Left colon (tissue), 2 donors: ENCODE data around the gene YRDC. TPM values are rescaled to one million over a fixed set of nuclear protein-coding genes. Genes with fewer than 3 reads are reported as not detected.
"Not testable (repeated sequence)": the region's sequence is repeated elsewhere in the genome, so short reads cannot be mapped to it uniquely, and the experiment has no call there.

ENCODE experiments used
- ATAC-seq: fragments of 200-7000 bp; cut with Tn5 transposase; one replicate; pipeline ENCODE4 v1.9.1; 2020; ENCODE audit warnings: mild to moderate bottlenecking, moderate library complexity
- DNase-seq, 2 donors: peaks; one replicate each; pipeline ENCODE4 v3.0.0-alpha.2; 2020
- intact Hi-C, 2 donors: fragments of 100-400 bp; cut with DNase I in 1 of 2; cut with micrococcal nuclease in 1 of 2; formaldehyde crosslinking; loops; one replicate each; pipeline versions ENCODE4 v1.11.2 to v1.14.0; 2022; cut with DNase I, micrococcal nuclease
- total RNA-seq, 2 donors: library from RNA; stranded (reverse); fragmentation: NEBNext Ultra II Directional; extraction: Animal tissue kit (Norgen Biotek cat#: 25700); gene quantifications; one replicate each; pipeline ENCODE4 v1.2.1, GENCODE V29; 2021
- donor health status: DM: no; HTN: no; CAD: no.
- donor health status: DM: yes; HTN: yes; CAD: no.

The YRDC gene
- total RNA-seq, 2 donors from 2014 or later = 12.3 to 15.1 TPM

GRCh38 chr1:37792943-37793686 is 14.9 kb downstream of the YRDC start:
- intact Hi-C loops = no loop called here
- ATAC-seq = no peak
- DNase-seq = peak in 1 of 2 donors; percentile 21

- intact Hi-C loops = no loop called here
- ATAC-seq (no peak), DNase-seq (no peak)
Measured at GRCh38 chr1:37782491-37782890, 25.5 kb downstream of the YRDC start.

DNA sequence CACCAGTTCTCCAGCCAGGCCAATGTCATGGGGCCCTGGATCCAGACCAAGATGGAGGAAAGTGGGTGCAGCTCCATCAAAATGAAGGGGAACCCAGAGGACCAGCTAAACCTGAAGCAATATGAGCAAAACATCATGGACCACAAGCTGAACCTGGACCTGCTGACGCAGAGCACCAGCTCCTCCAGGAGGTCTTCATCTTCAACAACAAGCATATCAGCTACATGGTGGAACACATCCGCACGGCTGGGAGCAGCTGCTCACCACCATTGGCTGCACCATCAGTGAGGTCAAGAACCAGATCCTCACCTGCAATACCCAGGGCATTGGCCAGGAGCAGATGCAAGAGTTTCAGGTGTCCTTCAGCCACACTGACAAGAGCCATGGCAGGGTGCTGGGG is 29.4 kb downstream of the YRDC start:
- ATAC-seq = no peak
- intact Hi-C loops = no loop called here
- no peak for DNase-seq

DNA sequence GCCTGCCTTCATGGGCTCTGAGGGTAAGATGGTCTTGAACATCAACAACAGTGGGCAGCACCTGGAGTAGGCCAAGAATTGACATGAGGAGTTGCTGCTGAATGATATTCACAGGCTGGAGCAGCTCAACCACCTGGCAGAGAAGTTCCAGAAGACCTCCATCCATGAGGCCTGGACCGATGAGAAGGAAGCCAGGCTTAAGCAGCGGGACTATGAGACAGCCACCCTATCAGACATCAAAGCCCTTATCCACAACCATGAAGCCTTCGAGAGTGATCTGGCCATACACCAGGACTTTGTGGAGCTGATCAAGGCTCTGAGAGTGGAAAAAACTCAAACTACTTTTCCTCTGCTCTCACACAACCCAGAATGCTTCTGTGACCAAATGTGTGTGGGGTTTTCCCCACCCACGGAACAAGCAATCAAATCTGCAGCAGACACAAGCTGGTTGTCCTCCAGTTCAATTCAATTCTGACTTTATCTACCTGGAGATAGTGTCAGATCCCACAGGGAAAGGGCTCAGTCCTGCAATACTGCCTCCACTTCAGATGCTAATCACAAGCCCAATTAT is 31.0 kb downstream of the YRDC start:
- DNase-seq = no peak
- intact Hi-C loops = no loop called here
- ATAC-seq = no peak

- DNase-seq, ATAC-seq, intact Hi-C loops: not testable (repeated sequence)
Measured at GRCh38 chr1:37771440-37771839, 36.6 kb downstream of the YRDC start.

- no peak for ATAC-seq
- intact Hi-C loops = no loop called here
Measured at GRCh38 chr1:37767488-37767887, 40.5 kb downstream of the YRDC start.

DNA sequence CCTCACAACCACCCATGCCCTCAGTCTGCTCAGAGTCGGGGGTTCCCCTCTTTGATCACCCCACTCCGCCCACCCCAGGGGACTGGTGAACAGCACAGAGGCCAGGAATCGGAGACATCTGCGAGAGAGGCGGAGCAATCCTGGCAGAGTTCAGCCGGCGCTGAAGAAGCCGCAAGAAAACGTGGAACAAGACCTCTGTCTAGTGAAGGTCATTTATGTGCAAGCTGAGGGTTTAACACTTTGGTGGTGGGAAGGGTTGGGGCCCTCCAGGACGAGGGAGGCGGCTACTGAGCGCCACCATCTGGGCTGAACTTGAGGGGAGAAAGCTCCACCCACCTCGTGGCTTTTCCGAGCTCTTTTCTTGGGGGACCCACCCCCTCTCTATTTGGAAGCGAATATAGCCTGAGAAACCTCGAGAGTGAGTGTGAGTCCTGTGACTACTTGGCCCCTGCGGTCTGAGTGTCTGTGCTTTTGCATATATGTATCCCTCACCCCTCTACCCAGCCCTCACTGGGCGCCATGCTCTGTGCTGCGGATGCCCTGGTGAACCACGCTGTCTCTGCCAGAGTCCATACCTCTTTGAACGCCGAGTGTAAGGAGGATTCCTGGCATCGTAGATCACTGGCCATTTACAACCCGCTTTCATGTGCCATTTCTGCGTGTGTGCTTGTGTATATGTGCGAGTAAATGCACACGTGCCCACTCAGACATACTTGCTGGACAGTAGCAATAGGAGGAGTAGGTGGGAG is 41.9 kb downstream of the YRDC start:
- ATAC-seq = peak; percentile 45
- intact Hi-C loops = no loop called here
- DNase-seq = no peak

More at GRCh38 chr1:37767488-37767887, 40.5 kb downstream of the YRDC start:
- DNase-seq = no peak

DNA sequence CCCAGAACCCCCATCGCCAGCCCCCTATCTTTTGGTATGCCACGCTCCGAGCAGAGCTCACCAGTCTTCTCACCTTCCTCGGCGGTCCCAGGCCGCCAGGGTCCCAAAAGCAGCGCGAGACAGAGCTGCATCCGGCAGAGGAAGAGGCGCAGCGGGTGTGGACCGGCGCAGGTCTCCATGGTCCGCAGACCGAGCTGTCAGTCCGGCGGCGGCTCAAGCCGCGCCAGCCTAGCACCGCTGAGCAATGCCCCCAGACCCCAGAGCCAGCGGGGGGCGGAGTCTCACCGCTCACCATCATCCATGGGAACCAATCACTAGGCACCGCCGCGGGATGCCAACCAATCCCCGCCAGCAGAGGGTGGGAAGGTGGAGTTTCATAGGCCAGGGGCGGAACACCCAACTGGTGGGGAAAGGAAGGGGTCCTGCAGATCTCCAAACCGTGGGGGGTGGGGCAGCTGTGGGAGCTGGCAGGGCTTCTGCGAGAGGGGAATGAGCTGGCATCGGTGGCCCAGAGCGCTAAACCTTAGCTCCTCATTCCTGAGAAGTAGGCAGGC is 43.0 kb downstream of the YRDC start, which contains the start of gene EPHA10:
Gene EPHA10, minus strand, starts transcription at position 233 of the 554 bp plus-strand sequence. Its CDS starts 54 bp downstream, at position 179.
- ATAC-seq (peak; percentile 26), DNase-seq (no peak)
- intact Hi-C loops = no loop called here

DNA sequence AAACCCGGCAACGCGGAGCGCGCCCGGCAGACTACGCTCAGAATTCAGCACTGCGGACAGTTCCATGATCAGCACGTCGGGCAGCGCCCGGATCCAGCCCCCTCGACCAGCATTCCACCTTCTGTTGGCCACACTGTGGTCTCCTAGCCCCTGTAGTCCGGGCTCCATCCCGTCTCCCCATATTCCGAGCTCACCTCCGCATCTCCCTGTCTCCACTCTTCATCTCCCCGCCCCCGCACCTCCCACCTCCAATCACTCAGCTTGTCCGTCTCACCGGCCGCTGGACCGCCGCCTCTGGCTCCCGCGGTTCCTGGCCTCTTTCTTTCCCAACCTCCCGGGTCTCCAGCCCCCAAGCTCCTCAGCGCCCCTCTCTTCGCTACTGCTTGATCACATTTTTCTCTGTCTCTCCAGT is 43.6 kb downstream of the YRDC start:
- ATAC-seq (peak; percentile 71), DNase-seq (peak in 1 of 2 donors; percentile 53)
- intact Hi-C loops = no loop called here

GRCh38 chr1:37763791-37764413 is 44.1 kb downstream of the YRDC start:
- intact Hi-C loops = no loop called here
- DNase-seq (no peak), ATAC-seq (no peak)

GRCh38 chr1:37762516-37762915 is 45.5 kb downstream of the YRDC start:
- ATAC-seq = no peak
- no peak for DNase-seq
- intact Hi-C loops = no loop called here

DNA sequence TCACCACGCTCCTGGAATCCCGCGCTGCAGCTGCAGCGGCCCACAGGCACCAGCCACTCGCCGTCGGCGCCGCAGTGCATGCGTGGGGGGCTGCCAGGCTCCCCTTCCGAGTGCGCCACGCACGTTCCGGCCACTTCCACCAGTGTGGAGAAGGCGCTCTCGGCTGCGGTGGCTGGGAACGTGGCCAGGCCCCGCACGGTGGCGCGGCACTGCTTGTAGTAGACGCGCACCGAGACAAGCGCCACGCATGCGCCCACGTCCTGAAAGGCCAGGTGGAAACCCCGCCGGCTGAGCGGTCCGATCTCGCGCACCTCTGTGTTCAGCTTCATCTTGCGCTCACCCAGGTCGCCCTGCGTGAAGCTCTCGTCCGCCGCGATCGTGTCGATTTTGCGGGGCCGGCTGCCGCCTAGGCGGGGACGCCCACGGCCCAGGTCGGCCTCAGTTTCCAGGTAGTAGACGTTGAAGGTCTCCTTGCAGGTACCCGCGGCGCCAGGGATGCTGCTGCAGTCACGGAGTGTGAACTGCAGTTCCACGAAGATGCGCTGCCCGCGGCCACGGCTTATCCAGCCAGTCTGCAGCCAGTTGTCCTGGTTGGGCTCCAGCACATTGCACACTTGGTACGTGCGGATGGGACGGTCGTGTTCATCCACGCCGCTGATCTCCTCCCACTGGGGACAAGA is 46.5 kb downstream of the YRDC start:
- no peak for DNase-seq
- no peak for ATAC-seq
- intact Hi-C loops = no loop called here

DNA sequence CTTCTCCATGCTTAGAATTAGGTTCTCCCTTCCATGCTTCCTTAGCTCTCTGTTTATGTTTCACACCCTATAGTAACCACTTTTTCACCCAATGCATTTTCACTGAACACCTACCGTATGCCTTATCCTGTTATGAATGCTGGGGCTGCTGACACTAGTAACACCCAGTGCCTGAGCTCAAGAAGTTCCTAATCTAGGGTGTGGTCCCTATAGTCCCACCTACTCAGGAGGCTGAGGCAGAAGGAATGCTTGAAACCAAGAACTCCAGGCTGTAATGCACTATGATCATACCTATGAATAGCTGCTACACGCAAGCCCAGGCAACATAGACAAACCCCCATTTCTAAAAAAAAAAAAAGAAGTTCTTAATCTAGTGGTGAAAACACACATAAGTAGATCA is 48.6 kb downstream of the YRDC start:
- ATAC-seq (no peak), DNase-seq (no peak)
- intact Hi-C loops = no loop called here

DNA sequence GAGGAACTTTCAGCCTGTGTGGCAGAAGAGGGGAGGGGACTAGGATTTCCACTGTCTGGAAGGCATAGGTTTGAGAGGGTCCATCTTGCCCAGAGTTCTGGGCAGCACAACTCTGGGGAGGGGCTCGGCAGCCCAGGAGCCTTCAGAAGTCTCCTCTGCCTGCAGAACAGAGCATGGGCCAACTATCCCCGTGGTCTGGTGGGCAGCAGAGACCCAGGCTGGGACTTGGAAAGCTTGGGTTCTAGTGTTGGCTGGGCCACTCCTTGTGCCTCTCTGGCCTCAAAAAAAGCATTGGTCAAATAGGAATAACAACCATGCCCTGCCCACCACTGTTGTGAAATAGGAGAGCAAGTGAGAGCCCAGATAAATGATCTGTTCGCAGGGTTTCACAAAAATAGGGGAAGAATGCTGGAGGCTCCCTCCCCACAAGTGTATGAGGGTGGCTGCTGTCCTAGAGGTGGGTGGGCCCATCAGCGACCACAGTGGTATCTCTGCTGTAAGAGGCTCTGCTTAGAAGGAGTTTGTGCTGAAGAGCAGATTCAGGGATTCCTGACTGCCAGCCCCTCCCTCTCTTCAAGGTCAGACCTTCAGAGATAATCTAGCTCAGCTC is 52.0 kb downstream of the YRDC start:
- ATAC-seq = no peak
- intact Hi-C loops = no loop called here
- DNase-seq = no peak

DNA sequence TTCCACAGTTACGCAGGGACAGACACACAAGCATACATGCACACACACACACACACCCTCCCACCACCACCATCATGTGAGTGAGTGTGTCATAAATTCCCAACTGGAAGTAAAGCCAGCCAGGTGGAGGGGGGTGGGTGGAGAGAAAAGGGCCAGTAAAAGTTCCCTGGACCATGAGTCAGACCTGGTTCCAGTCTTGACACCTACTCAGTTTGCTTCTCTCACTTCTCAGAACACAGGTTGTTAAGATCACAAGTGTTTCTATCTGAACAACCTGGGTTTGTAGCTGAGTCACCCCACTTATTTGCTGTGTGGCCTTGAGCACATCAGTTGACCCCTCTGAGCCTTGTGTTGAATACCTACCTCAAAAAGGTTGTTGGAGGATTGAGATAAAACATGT is 52.7 kb downstream of the YRDC start:
- ATAC-seq (peak; percentile 28), DNase-seq (no peak)
- intact Hi-C loops = no loop called here

DNA sequence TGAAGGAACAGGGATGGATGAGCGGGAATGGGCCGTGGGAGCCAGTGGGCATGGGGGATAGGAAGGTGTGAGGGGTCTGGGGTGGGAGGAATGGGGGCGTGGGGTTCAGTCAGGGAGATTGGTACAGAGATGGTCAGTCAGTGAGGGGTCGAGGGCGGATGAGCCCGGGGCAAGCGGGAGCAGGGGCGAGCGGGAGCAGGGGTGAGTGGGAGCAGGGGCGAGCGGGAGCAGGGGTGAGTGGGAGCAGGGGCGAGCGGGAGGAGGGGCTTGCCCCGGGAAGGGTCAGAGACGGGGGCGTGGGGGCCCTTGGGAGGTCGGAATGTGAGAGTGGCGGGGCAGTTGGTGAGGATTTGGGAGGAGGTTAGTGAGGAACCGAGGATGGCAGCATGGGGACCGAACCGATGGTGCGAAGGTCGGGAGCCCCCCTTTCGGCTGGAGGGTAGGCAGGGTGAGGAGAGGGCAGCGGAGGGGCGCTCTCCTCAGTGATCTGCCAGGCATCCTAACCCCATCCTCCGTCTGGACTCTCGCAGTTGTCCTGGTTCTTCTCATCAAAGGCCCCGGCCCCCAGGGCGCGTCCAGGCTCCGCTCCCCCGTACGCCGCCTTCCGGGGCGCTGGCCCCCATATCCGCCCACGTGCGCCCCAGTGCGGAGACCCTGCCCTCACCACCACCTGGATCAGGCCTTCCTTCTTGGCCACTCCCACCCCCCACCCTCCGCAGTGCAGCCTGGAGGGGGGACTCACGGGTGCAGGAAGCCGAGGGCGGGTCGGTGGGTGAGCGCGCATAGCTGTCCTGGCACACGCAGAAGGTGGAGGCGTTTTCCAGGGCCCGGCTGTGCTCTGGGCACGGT is 54.3 kb downstream of the YRDC start:
- DNase-seq (no peak), ATAC-seq (no peak)
- intact Hi-C loops = no loop called here
